SU-DHL-6 (cell line): ENCODE measurements around the gene NRG4.

Experiments used
- CTCF ChIP-seq: fragments of 200-600 bp; sonication (generic); IDR thresholded peaks from one replicate; pipeline ENCODE4 v1.5.1; 2017; ENCODE audit warnings: antibody characterized with exemption, mild to moderate bottlenecking, low read length, moderate library complexity; ENCODE audit not compliant: insufficient read depth, poor library complexity, severe bottlenecking
- EZH2phosphoT487 ChIP-seq: fragments of 200-600 bp; sonication (generic), shearing (Covaris generic); conservative IDR thresholded peaks from 2 replicates; pipeline ENCODE4 v1.6.1; 2018; ENCODE audit warnings: mild to moderate bottlenecking, antibody characterized with exemption, low read length, moderate library complexity, mixed read lengths

DNA sequence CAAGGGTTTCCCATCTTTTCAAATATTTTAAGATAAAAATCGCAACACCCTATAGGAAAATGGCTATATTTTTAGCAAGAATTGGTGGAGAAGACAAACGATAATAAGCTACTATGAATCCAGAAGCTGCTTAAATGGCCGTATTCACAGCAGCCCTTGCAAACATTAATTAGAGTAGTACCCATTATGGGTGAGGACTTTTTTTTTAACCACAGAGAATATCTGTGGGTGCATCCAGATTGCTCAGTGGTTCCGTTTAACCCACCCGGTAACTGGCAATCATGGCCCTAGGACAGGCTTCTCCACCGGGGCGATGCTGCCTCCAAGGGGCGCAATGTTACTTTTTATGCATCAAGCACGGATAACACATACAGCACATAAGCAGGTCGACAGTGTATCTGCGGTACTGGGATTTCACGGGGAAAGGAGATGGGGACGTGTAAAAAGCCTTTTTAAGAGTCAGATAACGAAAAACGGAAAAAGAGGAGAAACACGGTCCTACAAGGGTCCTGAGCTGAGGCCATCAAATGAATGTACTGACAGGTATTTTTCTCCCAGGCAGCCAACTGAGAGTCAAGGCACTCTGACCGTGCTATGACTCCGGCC, 46.6 kb upstream of the NRG4 start:
- peak; percentile 25 for TF ChIP-seq CTCF
- TF ChIP-seq EZH2phosphoT487, result no peak
